OCI-LY3 (cell line): ENCODE data around the gene CEP85L.

Source experiments
- H2AFZ ChIP-seq: fragments of 200-600, 300-600 bp; shearing (Covaris generic); 2 replicates; pipeline ENCODE4 v1.6.0; 2014; ENCODE audit warnings: antibody characterized with exemption, low read depth, low read length
- H3K27ac ChIP-seq: fragments of 200-600, 300-600 bp; sonication (generic); 2 replicates; pipeline ENCODE4 v1.5.1; 2014; ENCODE audit warnings: mild to moderate bottlenecking, low read length, moderate library complexity, mixed read lengths
- H3K27me3 ChIP-seq: fragments of 200-600, 300-600 bp; sonication (generic); 2 replicates; pipeline ENCODE4 v1.6.1; 2014; ENCODE audit warnings: low read depth, low read length, mixed read lengths
- H3K36me3 ChIP-seq: fragments of 200-600, 300-600 bp; sonication (generic); replicated peaks from 2 replicates; pipeline ENCODE3; 2014; ENCODE audit warnings: low read depth, low read length, mixed read lengths
- H3K4me1 ChIP-seq: fragments of 300-600, 200-600 bp; sonication (generic); 2 replicates; pipeline ENCODE4 v1.6.1; 2014; ENCODE audit warnings: low read length, mixed read lengths
- H3K4me2 ChIP-seq: fragments of 200-600, 300-600 bp; sonication (generic); 2 replicates; pipeline ENCODE4 v1.6.1; 2014; ENCODE audit warnings: low read length, mixed read lengths
- H3K4me3 ChIP-seq: fragments of 300-600, 200-600 bp; sonication (generic); 2 replicates; pipeline ENCODE4 v1.5.1; 2014; ENCODE audit warnings: antibody characterized with exemption, mild to moderate bottlenecking, low read length, moderate library complexity
- H3K79me2 ChIP-seq: fragments of 300-600, 200-600 bp; shearing (Covaris generic); 2 replicates; pipeline ENCODE4 v1.6.1; 2014; ENCODE audit warnings: mild to moderate bottlenecking, low read length, mixed read lengths
- H3K9ac ChIP-seq: fragments of 300-600, 200-600 bp; shearing (Covaris generic); 2 replicates; pipeline ENCODE4 v1.6.0; 2014; ENCODE audit warnings: mild to moderate bottlenecking, low read length, moderate library complexity
- H3K9me3 ChIP-seq: fragments of 200-600, 300-600 bp; shearing (Covaris generic); 2 replicates; pipeline ENCODE4 v1.6.1; 2014; ENCODE audit warnings: low read length, mixed read lengths; ENCODE audit not compliant: insufficient read depth
- H4K20me1 ChIP-seq: fragments of 200-600, 300-600 bp; sonication (generic); 2 replicates; pipeline ENCODE4 v1.6.1; 2016; ENCODE audit warnings: low read length, mixed read lengths; ENCODE audit not compliant: insufficient read depth
- EZH2phosphoT487 ChIP-seq: fragments of 200-600 bp; shearing (Covaris generic); IDR thresholded peaks from 2 replicates; pipeline ENCODE4 v1.6.1; 2018; ENCODE audit warnings: antibody characterized with exemption, mixed run types, low read depth
- TF ChIP-seq, protein P1 (sequence below): fragments of 200-600, 300-600 bp; sonication (generic); IDR thresholded peaks from 2 replicates; pipeline ENCODE4 v1.5.1; 2014; ENCODE audit warnings: antibody characterized with exemption, low read length, low read depth

CEP85L gene

DNA sequence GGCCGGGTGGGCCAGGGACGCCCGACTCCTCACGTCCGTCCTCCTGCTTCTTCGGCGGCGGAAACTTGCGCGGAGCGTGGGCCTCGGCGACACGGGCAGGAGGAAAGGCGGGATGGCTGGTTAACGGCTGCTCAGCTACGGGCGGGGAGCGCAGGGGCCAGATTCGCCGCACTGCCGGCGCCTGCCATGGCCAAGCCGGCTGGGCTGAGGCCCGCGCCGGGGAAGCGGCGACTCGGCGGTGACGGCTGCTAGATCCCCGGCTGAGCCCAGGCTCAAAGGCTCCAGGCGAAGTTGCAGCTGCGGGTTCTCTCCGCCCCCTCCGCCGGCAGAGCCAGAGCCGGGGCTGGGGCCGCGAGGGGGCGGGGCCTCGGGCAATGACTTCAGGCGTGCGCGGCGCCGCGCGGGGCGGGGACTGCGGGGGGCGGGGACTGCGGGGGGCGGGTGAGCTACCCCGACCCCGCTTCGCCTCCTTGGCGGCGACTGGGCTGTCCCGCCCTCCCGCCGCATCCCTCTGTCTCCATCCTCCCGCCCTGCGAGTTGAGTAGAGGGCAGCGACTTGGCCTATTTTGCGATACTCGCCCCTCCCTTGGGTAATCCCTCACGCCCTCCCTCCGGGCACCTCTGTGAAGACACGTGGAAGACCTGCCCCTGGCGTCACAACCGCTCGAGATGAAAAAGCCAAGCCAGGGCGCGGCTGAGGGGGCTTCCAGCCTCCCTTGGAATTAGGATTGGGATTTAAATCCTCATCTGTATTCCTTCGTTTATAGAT lies at the start of gene CEP85L:
CEP85L (minus strand) TSS at position 310 of the 769 bp plus-strand sequence. CDS start 322 bp downstream, outside the sequence.
- Histone ChIP-seq H3K27ac (peak within 1 kb of the TSS; percentile 35), H3K4me3 (peak within 1 kb of the TSS; percentile 85), H3K27me3 (no peaks in the 10 kb centered on the region), H4K20me1 (no peaks in the 10 kb centered on the region), H3K79me2 (peaks cover 4% of the 10 kb centered on the region; the same call in 1 of the 2 replicates), H3K9ac (peak within 1 kb of the TSS; percentile 72), H3K9me3 (no peaks in the 10 kb centered on the region), H2AFZ (peak within 1 kb of the TSS; percentile 84), H3K4me1 (peaks cover 16% of the 10 kb centered on the region), H3K36me3 (no peaks in the 10 kb centered on the region), H3K4me2 (peak within 1 kb of the TSS; percentile 94)
- TF ChIP-seq, protein P1, sequence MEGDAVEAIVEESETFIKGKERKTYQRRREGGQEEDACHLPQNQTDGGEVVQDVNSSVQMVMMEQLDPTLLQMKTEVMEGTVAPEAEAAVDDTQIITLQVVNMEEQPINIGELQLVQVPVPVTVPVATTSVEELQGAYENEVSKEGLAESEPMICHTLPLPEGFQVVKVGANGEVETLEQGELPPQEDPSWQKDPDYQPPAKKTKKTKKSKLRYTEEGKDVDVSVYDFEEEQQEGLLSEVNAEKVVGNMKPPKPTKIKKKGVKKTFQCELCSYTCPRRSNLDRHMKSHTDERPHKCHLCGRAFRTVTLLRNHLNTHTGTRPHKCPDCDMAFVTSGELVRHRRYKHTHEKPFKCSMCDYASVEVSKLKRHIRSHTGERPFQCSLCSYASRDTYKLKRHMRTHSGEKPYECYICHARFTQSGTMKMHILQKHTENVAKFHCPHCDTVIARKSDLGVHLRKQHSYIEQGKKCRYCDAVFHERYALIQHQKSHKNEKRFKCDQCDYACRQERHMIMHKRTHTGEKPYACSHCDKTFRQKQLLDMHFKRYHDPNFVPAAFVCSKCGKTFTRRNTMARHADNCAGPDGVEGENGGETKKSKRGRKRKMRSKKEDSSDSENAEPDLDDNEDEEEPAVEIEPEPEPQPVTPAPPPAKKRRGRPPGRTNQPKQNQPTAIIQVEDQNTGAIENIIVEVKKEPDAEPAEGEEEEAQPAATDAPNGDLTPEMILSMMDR, result no peak
- TF ChIP-seq EZH2phosphoT487, result no peak

DNA sequence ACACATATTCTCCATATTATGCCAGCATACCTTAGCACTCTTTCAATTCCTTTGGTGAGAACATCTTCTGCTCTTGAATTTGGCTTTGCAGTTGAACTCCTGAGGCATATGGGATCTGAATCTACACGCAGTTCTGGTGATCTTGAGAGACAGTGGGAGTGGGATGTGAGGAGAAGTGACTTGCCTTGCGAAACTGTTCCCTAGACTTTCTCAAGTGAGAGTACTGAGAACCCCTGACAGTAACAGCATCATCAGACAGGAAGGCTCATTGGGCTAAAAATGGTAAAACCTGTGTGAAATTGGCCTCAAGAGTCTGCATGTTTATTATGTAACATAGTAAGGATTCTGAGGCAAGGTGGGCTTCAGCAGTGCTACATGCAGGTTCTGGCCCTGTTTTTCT lies 49.1 kb upstream of the CEP85L start:
- TF ChIP-seq, protein P1, result no peak
- TF ChIP-seq EZH2phosphoT487, result no peak
- H3K79me2 ChIP-seq, result no peaks in the 10 kb centered on the region

DNA sequence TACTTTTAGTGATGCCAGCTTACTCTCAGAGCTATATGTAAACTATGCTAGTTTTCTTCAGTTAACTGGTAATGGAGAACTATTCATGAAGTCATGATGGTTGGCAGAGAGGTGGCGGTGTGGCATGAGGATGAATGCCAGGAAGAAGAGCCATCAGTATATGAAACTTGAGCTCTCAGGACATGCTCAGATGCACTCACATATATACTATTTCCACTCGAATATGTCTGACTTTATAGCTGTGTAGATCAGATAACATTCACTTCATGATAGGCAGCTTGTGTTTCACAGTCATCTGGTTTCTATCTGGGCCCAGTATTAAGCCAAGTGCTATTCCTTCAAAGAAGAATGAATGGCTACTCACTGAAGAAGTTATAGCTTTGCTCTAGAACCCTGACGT lies 46.2 kb upstream of the CEP85L start:
- no peak for TF ChIP-seq EZH2phosphoT487
- TF ChIP-seq, protein P1, result peak; percentile 15; the same call in 1 of the 2 replicates
- no peak overlapping the region for H2AFZ ChIP-seq
- no peaks in the 10 kb centered on the region for H3K27me3 ChIP-seq
- H3K9ac ChIP-seq, result no peak overlapping the region
- no peak overlapping the region for H3K4me3 ChIP-seq
- no peaks in the 10 kb centered on the region for H3K36me3 ChIP-seq
- H4K20me1 ChIP-seq, result no peaks in the 10 kb centered on the region
- H3K27ac ChIP-seq, result no peak overlapping the region
- no peaks in the 10 kb centered on the region for H3K4me1 ChIP-seq
- no peak overlapping the region for H3K4me2 ChIP-seq
- H3K79me2 ChIP-seq, result no peaks in the 10 kb centered on the region
- no peaks in the 10 kb centered on the region for H3K9me3 ChIP-seq

More for the DNA sequence above, 49.1 kb upstream of the CEP85L start:
- no peak overlapping the region for H3K4me3 ChIP-seq
- no peak overlapping the region for H2AFZ ChIP-seq
- H3K4me1 ChIP-seq, result no peaks in the 10 kb centered on the region
- H3K9me3 ChIP-seq, result no peaks in the 10 kb centered on the region
- H3K36me3 ChIP-seq, result no peaks in the 10 kb centered on the region
- no peak overlapping the region for H3K4me2 ChIP-seq
- no peak overlapping the region for H3K9ac ChIP-seq
- no peaks in the 10 kb centered on the region for H4K20me1 ChIP-seq
- H3K27me3 ChIP-seq, result no peaks in the 10 kb centered on the region
- no peak overlapping the region for H3K27ac ChIP-seq

DNA sequence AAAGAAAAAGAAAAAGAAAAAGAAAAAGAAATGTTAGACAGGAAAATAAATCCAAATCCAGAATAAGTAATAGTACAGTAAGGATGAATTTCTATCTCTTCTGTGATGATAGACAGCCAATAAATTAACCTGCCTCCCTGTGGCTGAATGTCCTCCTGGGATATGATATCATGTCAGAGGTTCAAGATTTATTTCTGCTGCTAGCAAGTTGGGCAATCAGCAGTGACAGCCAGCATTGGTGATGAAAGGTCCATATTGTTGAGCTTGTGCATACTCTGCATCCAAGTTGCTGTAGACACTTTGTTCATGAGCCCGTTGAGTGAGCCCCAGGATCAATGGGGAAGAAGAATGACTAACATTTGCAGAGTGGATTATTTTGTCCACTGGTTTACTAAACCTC lies 44.9 kb upstream of the CEP85L start:
- Histone ChIP-seq H3K4me3 (no peak overlapping the region), H4K20me1 (no peaks in the 10 kb centered on the region), H3K4me1 (no peaks in the 10 kb centered on the region), H3K79me2 (no peaks in the 10 kb centered on the region), H2AFZ (no peak overlapping the region), H3K27ac (no peak overlapping the region), H3K4me2 (no peak overlapping the region), H3K27me3 (no peaks in the 10 kb centered on the region), H3K9ac (no peak overlapping the region), H3K9me3 (no peaks in the 10 kb centered on the region), H3K36me3 (no peaks in the 10 kb centered on the region)
- TF ChIP-seq, protein P1, result no peak
- no peak for TF ChIP-seq EZH2phosphoT487
